Colonic mucosa (tissue), 4 donors: ENCODE results near the gene NLN. TPM values are rescaled to one million over a fixed set of nuclear protein-coding genes. Genes with fewer than 3 reads are reported as not detected.

Experiments used
- DNase-seq: peaks from one replicate; pipeline ENCODE4 v3.0.0-alpha.2; 2020
- H3K27ac ChIP-seq: fragments of 200-600 bp; one replicate; pipeline ENCODE4 v1.8.0; 2021
- H3K27me3 ChIP-seq: fragments of 200-600 bp; one replicate; pipeline ENCODE4 v1.8.0; 2021
- H3K36me3 ChIP-seq: fragments of 200-600 bp; one replicate; pipeline ENCODE4 v1.8.0; 2021
- H3K4me1 ChIP-seq: fragments of 200-600 bp; one replicate; pipeline ENCODE4 v1.8.0; 2021; ENCODE audit warnings: mild to moderate bottlenecking
- H3K4me3 ChIP-seq: fragments of 200-600 bp; one replicate; pipeline ENCODE4 v1.8.0; 2021
- H3K9ac ChIP-seq, 2 donors: one replicate each; pipeline ENCODE4 v1.7.0; 2013; ENCODE audit warnings: control low read depth in 2 of 2, low read depth in 2 of 2, low read length in 2 of 2
- H3K9me3 ChIP-seq: fragments of 200-600 bp; one replicate; pipeline ENCODE4 v1.8.0; 2021
- intact Hi-C: fragments of 100-400 bp; cut with DNase I; formaldehyde crosslinking; loops from one replicate; pipeline ENCODE4 v1.14.1; 2022
- total RNA-seq, 2 donors: library from RNA; stranded (reverse); fragmentation: NEBNext Ultra II Directional in 1 of 2; extraction: Animal tissue kit (Norgen Biotek cat#: 25700) in 1 of 2; gene quantifications; one replicate each; pipeline ENCODE4 v1.2.1, GENCODE V29; 2021
- TF ChIP-seq, protein P1 (sequence below): fragments of 200-600 bp; IDR thresholded peaks from one replicate; pipeline ENCODE4 v1.8.0; 2022; ENCODE audit warnings: antibody characterized with exemption, mild to moderate bottlenecking
- donor health status: healthy.
- donor health status: DM: no; HTN: no; CAD: no.
- donor health status: DM: no; HTN: no; CAD: no.

Gene NLN
- total RNA-seq, 2 donors from 2014 or later = 13.7 to 24.6 TPM

DNA sequence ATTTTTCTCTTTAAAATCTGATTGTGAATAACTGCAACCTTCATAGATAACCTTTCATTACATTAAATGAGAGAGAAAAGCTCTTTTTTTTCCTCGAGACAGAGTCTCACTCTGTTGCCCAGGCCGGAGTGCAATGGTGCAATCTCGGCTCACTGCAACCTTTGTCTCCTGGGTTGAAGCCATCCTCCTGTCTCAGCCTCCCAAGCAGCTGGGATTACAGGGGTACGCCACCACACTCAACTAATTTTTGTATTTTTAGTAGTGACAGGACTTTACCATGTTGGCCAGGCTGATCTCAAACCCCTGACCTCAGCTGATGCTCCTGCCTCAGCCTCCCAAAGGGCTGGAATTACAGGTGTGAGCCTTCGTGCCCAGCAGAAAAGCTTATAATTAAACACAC is 134.5 kb downstream of the NLN start:
- Histone ChIP-seq H3K27ac (no peak overlapping the region), H3K36me3 (no peaks in the 10 kb centered on the region), H3K9me3 (no peaks in the 10 kb centered on the region), H3K4me1 (no peaks in the 10 kb centered on the region), H3K4me3 (no peak overlapping the region), H3K27me3 (peaks cover 19% of the 10 kb centered on the region), H3K9ac (no peak overlapping the region)
- no peak for DNase-seq
- TF ChIP-seq, protein P1, sequence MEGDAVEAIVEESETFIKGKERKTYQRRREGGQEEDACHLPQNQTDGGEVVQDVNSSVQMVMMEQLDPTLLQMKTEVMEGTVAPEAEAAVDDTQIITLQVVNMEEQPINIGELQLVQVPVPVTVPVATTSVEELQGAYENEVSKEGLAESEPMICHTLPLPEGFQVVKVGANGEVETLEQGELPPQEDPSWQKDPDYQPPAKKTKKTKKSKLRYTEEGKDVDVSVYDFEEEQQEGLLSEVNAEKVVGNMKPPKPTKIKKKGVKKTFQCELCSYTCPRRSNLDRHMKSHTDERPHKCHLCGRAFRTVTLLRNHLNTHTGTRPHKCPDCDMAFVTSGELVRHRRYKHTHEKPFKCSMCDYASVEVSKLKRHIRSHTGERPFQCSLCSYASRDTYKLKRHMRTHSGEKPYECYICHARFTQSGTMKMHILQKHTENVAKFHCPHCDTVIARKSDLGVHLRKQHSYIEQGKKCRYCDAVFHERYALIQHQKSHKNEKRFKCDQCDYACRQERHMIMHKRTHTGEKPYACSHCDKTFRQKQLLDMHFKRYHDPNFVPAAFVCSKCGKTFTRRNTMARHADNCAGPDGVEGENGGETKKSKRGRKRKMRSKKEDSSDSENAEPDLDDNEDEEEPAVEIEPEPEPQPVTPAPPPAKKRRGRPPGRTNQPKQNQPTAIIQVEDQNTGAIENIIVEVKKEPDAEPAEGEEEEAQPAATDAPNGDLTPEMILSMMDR = no peak
- intact Hi-C loops = no loop called here

DNA sequence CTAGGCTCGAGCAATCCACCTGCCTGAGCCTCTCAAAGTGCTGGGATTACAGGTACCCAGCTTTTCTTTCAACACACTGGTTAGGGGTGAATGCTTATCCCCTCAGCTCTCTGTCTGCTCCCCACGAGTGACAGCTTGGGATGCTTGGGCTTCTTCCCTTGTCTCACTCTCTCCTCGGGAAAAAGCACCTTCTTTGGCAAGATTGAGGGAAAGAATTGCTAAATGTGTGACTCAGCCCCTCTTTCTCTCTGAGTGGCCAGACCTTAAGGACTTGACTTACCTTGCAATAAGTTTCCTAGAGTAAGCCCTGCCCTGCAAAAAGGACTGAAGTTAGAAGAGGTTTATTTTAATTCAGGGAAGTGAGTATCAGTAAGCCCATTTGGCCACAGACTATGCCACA is 136.3 kb downstream of the NLN start:
- Histone ChIP-seq H3K4me3 (no peak overlapping the region), H3K36me3 (no peaks in the 10 kb centered on the region), H3K27ac (no peak overlapping the region), H3K27me3 (peaks cover 19% of the 10 kb centered on the region), H3K9ac (no peak overlapping the region), H3K4me1 (no peaks in the 10 kb centered on the region), H3K9me3 (no peaks in the 10 kb centered on the region)
- DNase-seq = no peak
- intact Hi-C loops = no loop called here
- TF ChIP-seq, protein P1 = no peak

DNA sequence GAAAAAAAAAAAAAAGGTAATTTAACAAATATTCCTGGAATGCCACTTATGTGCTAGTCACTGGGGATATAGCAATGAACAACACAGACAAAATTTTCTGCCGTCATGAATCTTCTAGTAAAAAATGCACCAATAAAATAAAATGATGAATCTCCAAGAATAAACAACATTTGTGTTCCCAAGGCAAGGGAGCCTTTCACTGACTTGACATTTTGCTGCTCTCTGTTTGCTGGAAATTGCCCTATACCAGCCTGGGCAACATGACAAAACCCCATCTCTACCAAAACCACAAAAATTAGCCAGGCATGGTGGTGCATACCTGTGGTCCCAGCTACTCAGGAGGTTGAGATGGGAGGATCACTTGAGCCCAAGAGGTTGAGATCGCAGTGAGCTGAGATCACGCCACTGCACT is 139.8 kb downstream of the NLN start:
- intact Hi-C loops = no loop called here
- TF ChIP-seq, protein P1 = no peak
- Histone ChIP-seq H3K9me3 (no peaks in the 10 kb centered on the region), H3K36me3 (no peaks in the 10 kb centered on the region), H3K4me3 (no peak overlapping the region), H3K4me1 (no peaks in the 10 kb centered on the region), H3K27ac (no peak overlapping the region), H3K9ac (no peak overlapping the region), H3K27me3 (peaks cover 31% of the 10 kb centered on the region)
- DNase-seq = no peak

DNA sequence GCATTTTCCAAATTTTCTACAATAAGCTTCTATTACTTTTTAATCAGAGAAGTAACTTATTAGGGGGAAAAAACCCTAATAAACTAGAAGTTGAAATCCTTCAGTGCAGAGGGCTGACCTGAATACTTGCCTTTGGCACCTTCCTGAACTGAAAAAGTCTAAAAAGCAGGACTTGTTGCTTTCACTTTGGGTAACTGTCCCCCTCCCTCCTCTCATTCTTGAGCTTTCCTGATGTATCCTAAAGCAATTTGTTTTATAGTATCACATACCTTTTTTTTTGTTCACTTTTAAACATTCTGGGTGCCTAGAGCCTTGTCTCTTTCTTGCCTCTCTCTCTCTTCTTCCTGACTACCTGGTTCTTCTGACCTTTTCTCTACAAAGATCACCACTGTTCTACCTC is 140.4 kb downstream of the NLN start:
- Histone ChIP-seq H3K36me3 (no peaks in the 10 kb centered on the region), H3K9me3 (no peaks in the 10 kb centered on the region), H3K27ac (no peak overlapping the region), H3K4me1 (no peaks in the 10 kb centered on the region), H3K4me3 (no peak overlapping the region), H3K9ac (no peak overlapping the region), H3K27me3 (peaks cover 37% of the 10 kb centered on the region)
- intact Hi-C loops = no loop called here
- DNase-seq = no peak
- TF ChIP-seq, protein P1 = no peak

DNA sequence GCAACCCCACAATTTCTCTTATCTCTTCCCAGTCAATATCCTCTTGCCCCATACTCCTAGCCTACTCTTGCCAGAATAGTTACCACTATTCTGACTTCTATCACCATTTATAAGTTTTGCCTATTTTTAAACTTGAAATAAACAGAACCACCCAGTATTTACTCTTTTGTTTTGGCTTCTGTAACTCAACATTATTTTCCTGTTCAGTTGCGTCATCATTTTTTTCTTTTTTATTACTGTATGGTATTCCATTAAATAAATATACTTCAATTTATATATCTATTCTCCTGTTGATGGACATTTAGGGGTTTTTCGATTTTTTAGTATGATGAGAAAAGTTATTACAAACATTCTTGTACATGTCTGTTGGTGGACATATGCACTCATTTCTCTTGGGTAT is 141.7 kb downstream of the NLN start:
- no peak overlapping the region for H3K27ac ChIP-seq
- H3K9ac ChIP-seq = no peak overlapping the region
- TF ChIP-seq, protein P1 = no peak

More for the DNA sequence above, 141.7 kb downstream of the NLN start:
- H3K27me3 ChIP-seq = peaks cover 33% of the 10 kb centered on the region
- H3K9me3 ChIP-seq = no peaks in the 10 kb centered on the region
- H3K4me3 ChIP-seq = no peak overlapping the region
- intact Hi-C loops = no loop called here
- DNase-seq = no peak
- no peaks in the 10 kb centered on the region for H3K36me3 ChIP-seq
- no peaks in the 10 kb centered on the region for H3K4me1 ChIP-seq
